Naive B cell (primary cell): ENCODE results near the gene SYCE3. TPM values are rescaled to one million over a fixed set of nuclear protein-coding genes. Genes with fewer than 3 reads are reported as not detected.
A peak's percentile ranks its signal among the peaks of the same experiment; 100 is the strongest.

ENCODE experiments used
- ATAC-seq, 2 donors: fragments of 150-1000 bp; cut with Tn5 transposase; 2 replicates each; pipeline ENCODE4 v1.10.0; 2021; ENCODE audit warnings: low read depth in 2 of 2, mild to moderate bottlenecking in 2 of 2, moderate library complexity in 2 of 2
- DNase-seq: peaks from one replicate; pipeline ENCODE4 v3.0.0; 2022
- H3K27ac Mint-ChIP-seq, 6 donors: one replicate each; pipeline ENCODE4 v1.8.0; 2020 to 2022; ENCODE audit warnings: mild to moderate bottlenecking in 6 of 6, mixed read lengths in 6 of 6, moderate library complexity in 5 of 6, inconsistent platforms in 2 of 6
- H3K27me3 Mint-ChIP-seq, 3 donors: one replicate each; pipeline ENCODE4 v1.8.0; 2021 to 2022; ENCODE audit warnings: mixed read lengths in 3 of 3, mild to moderate bottlenecking in 1 of 3
- H3K36me3 Mint-ChIP-seq, 2 donors: one replicate each; pipeline ENCODE4 v1.8.0; 2020 to 2022; ENCODE audit warnings: mixed read lengths in 2 of 2, inconsistent platforms in 1 of 2, mild to moderate bottlenecking in 1 of 2
- H3K4me1 Mint-ChIP-seq, 3 donors: one replicate each; pipeline ENCODE4 v1.8.0; 2020 to 2022; ENCODE audit warnings: mixed read lengths in 3 of 3, inconsistent platforms in 1 of 3, mild to moderate bottlenecking in 1 of 3, moderate library complexity in 1 of 3
- H3K4me3 Mint-ChIP-seq, 8 donors: one replicate each; pipeline ENCODE4 v1.8.0; 2020 to 2022; ENCODE audit warnings: mild to moderate bottlenecking in 8 of 8, mixed read lengths in 8 of 8, moderate library complexity in 8 of 8, inconsistent platforms in 2 of 8
- H3K9me3 Mint-ChIP-seq, 7 donors: one replicate each; pipeline ENCODE4 v1.8.0; 2020 to 2022; ENCODE audit warnings: mixed read lengths in 7 of 7, mild to moderate bottlenecking in 5 of 7, inconsistent platforms in 2 of 7, moderate library complexity in 1 of 7
- polyA plus RNA-seq, 6 donors: library from polyadenylated mRNA; unstranded; fragments of 300-500 nt; fragmentation: Illumina TruSeq; gene quantifications; one replicate each; pipeline ENCODE4 v1.2.3, GENCODE V29; 2021; ENCODE audit warnings: low read depth in 6 of 6

Gene SYCE3
- polyA plus RNA-seq, 6 donors from 2014 or later = not detected

- Mint-ChIP-seq H3K36me3 (no peaks in the 10 kb centered on the region), H3K4me1 (peaks cover 8 to 21% (median 9%) of the 10 kb centered on the region in 3 donors), H3K27me3 (peaks cover 0 to 5% (median 0%) of the 10 kb centered on the region in 3 donors), H3K9me3 (no peaks in the 10 kb centered on the region), H3K27ac (no peak overlapping the region), H3K4me3 (no peak overlapping the region)
- ATAC-seq (no peak), DNase-seq (no peak)
Observed at GRCh38 chr22:50567721-50568252, 5.1 kb upstream of the SYCE3 start.

DNA sequence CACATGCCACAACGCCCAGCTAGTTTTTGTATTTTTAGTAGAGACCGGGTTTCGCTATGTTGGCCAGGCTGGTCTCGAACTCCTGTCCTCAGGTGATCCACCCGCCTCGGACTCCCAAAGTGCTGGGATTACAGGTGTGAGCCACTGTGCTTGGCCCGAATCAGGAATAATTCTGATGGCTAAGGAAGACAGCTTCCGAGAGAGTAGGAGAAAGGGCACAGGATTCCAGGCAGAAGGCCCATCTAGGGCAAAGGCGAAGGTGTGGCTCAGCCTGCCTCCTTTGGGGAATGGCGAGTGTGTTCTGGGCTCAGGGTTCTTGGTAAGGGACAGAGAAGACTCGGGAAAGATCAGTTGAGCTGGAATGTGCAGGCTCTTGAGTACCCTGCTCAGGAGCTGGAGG, 1.6 kb upstream of the SYCE3 start:
- Mint-ChIP-seq H3K9me3 (no peaks in the 10 kb centered on the region), H3K4me1 (peaks cover 17 to 24% (median 17%) of the 10 kb centered on the region in 3 donors), H3K27me3 (peaks cover 0 to 11% (median 5%) of the 10 kb centered on the region in 3 donors), H3K4me3 (peak overlapping the region in 3 of 8 donors; percentile 13 to 99 (median 40)), H3K36me3 (no peaks in the 10 kb centered on the region), H3K27ac (no peak overlapping the region)
- no peak for ATAC-seq
- no peak for DNase-seq

DNA sequence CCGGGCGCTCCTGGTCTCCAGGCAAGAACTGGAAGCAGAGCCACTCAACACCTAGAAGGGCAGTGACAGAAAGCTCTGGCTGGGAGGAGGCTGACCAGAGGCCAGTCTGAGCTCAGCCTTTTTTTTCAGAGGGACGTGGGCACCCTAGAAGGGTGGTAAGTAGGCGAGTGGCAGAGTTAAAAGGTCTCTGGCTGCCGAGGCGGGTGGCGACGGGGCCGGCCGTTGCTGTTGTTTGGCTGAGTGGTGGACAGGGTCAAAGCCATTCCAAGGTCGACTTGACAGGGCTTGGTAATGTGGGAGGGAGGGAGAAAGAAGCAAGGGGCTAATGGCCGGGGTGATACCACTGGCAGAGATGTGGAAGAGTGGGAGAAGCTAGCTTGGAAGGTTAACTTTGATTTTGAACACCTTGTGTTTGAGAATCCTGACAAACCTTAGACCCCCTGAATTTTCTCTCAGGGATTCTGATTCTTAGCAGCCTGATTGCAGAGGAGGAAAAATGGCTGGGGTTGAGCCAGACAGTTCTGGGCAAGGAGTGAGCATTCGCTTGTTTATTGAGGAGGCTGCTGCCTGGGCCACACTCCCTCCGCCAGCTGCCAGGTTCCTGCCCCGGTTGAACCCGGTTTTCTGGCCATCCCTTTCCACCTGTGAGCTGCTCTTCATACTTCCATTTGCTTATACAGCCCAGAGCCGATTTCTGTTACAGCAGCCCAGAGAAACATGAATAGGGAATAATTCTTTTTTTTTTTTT, 868 bp upstream of the SYCE3 start:
- no peaks in the 10 kb centered on the region for H3K9me3 Mint-ChIP-seq
- peak overlapping the region in 3 of 6 donors; percentile 83 to 94 (median 89) for H3K27ac Mint-ChIP-seq
- H3K36me3 Mint-ChIP-seq = no peaks in the 10 kb centered on the region
- H3K27me3 Mint-ChIP-seq = peaks cover 0 to 11% (median 8%) of the 10 kb centered on the region in 3 donors
- DNase-seq (no peak), ATAC-seq (no peak)
- H3K4me3 Mint-ChIP-seq = peak overlapping the region; percentile 86 to 99 (median 96)
- H3K4me1 Mint-ChIP-seq = peaks cover 17 to 24% (median 17%) of the 10 kb centered on the region in 3 donors

GRCh38 chr22:50561401-50562358, 1.0 kb downstream of the SYCE3 start:
- ATAC-seq (no peak), DNase-seq (no peak)
- H3K27me3 Mint-ChIP-seq = peaks cover 0 to 9% (median 7%) of the 10 kb centered on the region in 3 donors
- no peaks in the 10 kb centered on the region for H3K36me3 Mint-ChIP-seq
- H3K4me1 Mint-ChIP-seq = peaks cover 17 to 24% (median 17%) of the 10 kb centered on the region in 3 donors
- no peaks in the 10 kb centered on the region for H3K9me3 Mint-ChIP-seq
- H3K4me3 Mint-ChIP-seq = peak overlapping the region in 7 of 8 donors; percentile 16 to 82 (median 68)
- H3K27ac Mint-ChIP-seq = peak overlapping the region in 5 of 6 donors; percentile 16 to 94 (median 61)

DNA sequence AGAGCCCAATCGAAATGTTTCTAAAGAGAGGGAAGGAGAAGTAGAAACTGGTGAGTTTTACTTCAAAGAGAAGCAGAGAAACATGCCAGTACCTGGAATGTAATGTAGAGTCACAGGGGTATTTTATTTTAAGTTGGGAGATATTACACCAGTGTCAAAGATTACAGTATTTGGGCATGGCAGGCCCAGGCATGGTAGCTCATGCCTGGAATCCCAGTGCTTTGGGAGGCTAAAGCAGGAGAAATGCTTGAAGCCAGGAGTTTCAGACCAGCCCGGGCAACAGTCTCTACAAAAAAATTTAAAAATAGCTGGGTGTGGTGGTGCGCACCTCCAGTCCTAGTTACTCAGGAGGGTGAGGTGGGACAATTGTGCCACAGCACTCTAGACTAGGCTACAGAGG, 2.7 kb downstream of the SYCE3 start:
- no peaks in the 10 kb centered on the region for H3K36me3 Mint-ChIP-seq
- no peak overlapping the region for H3K27ac Mint-ChIP-seq
- no peak for ATAC-seq
- peaks cover 0 to 16% (median 6%) of the 10 kb centered on the region in 3 donors for H3K27me3 Mint-ChIP-seq
- peaks cover 17 to 24% (median 17%) of the 10 kb centered on the region in 3 donors for H3K4me1 Mint-ChIP-seq
- no peak for DNase-seq
- no peaks in the 10 kb centered on the region for H3K9me3 Mint-ChIP-seq
- peak overlapping the region in 1 of 8 donors; percentile 31 for H3K4me3 Mint-ChIP-seq

DNA sequence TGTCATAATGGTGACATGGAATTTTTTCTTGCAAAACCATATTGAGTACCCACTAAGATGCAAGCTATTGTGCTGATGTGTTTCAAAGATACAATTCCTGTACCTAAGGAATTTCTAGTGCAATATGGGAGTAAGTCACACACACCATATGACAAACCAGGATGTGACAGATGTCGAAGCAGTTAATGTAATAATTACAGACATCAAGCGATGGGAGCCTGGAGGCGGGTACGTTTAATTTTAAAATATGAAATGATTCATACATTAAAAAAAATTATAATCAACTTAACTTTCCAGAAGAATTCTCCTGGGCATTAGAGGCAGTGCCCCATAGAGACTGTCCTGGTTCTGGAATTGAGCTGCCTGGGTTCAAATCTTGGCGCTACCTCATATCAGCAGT, 6.0 kb downstream of the SYCE3 start:
- no peak for DNase-seq
- H3K27me3 Mint-ChIP-seq = peaks cover 0 to 16% (median 9%) of the 10 kb centered on the region in 3 donors
- no peak overlapping the region for H3K27ac Mint-ChIP-seq
- H3K36me3 Mint-ChIP-seq = no peaks in the 10 kb centered on the region
- peaks cover 2 to 10% (median 6%) of the 10 kb centered on the region in 3 donors for H3K4me1 Mint-ChIP-seq
- no peaks in the 10 kb centered on the region for H3K9me3 Mint-ChIP-seq
- no peak for ATAC-seq
- no peak overlapping the region for H3K4me3 Mint-ChIP-seq

GRCh38 chr22:50553310-50553709, 9.4 kb downstream of the SYCE3 start:
- peaks cover 0 to 9% (median 8%) of the 10 kb centered on the region in 3 donors for H3K27me3 Mint-ChIP-seq
- DNase-seq = no peak
- H3K27ac Mint-ChIP-seq = peak overlapping the region in 1 of 6 donors; percentile 66
- peak overlapping the region in 1 of 8 donors; percentile 38 for H3K4me3 Mint-ChIP-seq
- peaks cover 9 to 12% (median 12%) of the 10 kb centered on the region in 3 donors for H3K4me1 Mint-ChIP-seq
- H3K9me3 Mint-ChIP-seq = no peaks in the 10 kb centered on the region
- H3K36me3 Mint-ChIP-seq = no peaks in the 10 kb centered on the region
- no peak for ATAC-seq

- peak overlapping the region in 3 of 8 donors; percentile 18 to 66 (median 30) for H3K4me3 Mint-ChIP-seq
- H3K27me3 Mint-ChIP-seq = peaks cover 0 to 9% (median 3%) of the 10 kb centered on the region in 3 donors
- no peak overlapping the region for H3K27ac Mint-ChIP-seq
- ATAC-seq = no peak
- no peaks in the 10 kb centered on the region for H3K36me3 Mint-ChIP-seq
- no peaks in the 10 kb centered on the region for H3K9me3 Mint-ChIP-seq
- peaks cover 9 to 22% (median 19%) of the 10 kb centered on the region in 3 donors for H3K4me1 Mint-ChIP-seq
- DNase-seq = no peak
Observed at GRCh38 chr22:50551160-50551752, 11.5 kb downstream of the SYCE3 start.

GRCh38 chr22:50550395-50550794, 12.3 kb downstream of the SYCE3 start:
- Mint-ChIP-seq H3K27ac (no peak overlapping the region), H3K4me1 (peaks cover 9 to 22% (median 19%) of the 10 kb centered on the region in 3 donors), H3K4me3 (peak overlapping the region in 6 of 8 donors; percentile 48 to 77 (median 66)), H3K9me3 (no peaks in the 10 kb centered on the region), H3K27me3 (peaks cover 0 to 9% (median 0%) of the 10 kb centered on the region in 3 donors), H3K36me3 (no peaks in the 10 kb centered on the region)
- DNase-seq (no peak), ATAC-seq (no peak)

GRCh38 chr22:50548921-50549790, 13.6 kb downstream of the SYCE3 start:
- H3K4me1 Mint-ChIP-seq = peaks cover 9 to 32% (median 29%) of the 10 kb centered on the region in 3 donors
- peaks cover 0 to 8% (median 0%) of the 10 kb centered on the region in 3 donors for H3K27me3 Mint-ChIP-seq
- no peak for DNase-seq
- peak overlapping the region in 3 of 6 donors; percentile 43 to 73 (median 65) for H3K27ac Mint-ChIP-seq
- no peaks in the 10 kb centered on the region for H3K36me3 Mint-ChIP-seq
- H3K4me3 Mint-ChIP-seq = peak overlapping the region; percentile 62 to 88 (median 80)
- peak; percentile 11 to 14 for ATAC-seq
- no peaks in the 10 kb centered on the region for H3K9me3 Mint-ChIP-seq

GRCh38 chr22:50548040-50548920, 14.4 kb downstream of the SYCE3 start:
- Mint-ChIP-seq H3K27me3 (peaks cover 0 to 4% (median 0%) of the 10 kb centered on the region in 3 donors), H3K4me1 (peaks cover 9 to 32% (median 29%) of the 10 kb centered on the region in 3 donors), H3K36me3 (no peaks in the 10 kb centered on the region), H3K4me3 (peak overlapping the region; percentile 59 to 76 (median 68)), H3K27ac (peak overlapping the region in 5 of 6 donors; percentile 19 to 89 (median 72)), H3K9me3 (no peaks in the 10 kb centered on the region)
- DNase-seq = peak; percentile 46
- ATAC-seq = peak; percentile 35 to 38
